ENCODE measurements around the gene CMSS1.

CMSS1 gene

DNA sequence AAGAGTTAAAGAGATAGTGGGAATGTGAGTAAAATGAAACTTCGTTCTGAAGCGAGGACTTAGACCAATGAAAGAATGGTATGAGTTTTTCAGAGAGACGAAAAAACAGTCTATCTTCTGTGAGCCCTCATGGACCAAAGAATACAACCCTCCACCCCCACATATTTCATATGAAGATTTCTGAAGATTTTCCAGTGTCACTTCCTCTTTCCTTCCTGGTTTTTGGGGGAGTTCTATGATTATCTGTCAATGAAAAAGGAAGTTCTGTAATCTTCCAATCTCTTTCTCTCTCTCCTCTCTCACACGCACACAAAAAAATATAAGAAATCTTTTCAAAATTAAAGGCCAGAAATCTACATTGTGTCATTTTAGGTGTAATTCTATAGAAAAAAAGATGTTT is 27.7 kb downstream of the CMSS1 start:
- no peak for DNase-seq
- Histone ChIP-seq H3K27ac (ENCODE audit: low read length) (no peak overlapping the region), H3K4me2 (ENCODE audit: low read depth, low read length) (no peak overlapping the region)

DNA sequence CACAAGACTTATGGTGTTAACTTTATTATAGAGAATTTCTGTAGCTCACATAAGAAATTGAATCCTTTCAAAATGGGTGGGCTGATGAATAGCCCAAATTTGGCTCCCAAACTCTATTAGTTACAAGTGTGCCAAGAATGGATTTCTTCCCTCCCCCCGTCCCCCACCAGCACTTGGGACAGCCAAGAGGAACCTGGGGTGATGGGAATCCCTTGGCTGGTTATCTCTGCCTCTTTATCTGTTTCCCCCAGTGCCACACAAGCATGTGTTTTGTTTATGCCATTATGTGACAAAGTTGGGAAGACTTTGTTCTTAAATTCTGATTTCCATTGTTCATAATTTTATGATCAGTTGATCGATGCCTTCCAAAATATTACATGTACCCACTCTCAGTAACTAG is 28.3 kb downstream of the CMSS1 start:
- DNase-seq = no peak
- Histone ChIP-seq H3K27me3 (replicated peaks; ENCODE audit: insufficient read depth, low read length) (no peaks in the 10 kb centered on the region), H3K79me2 (ENCODE audit: low read length) (peaks cover 34% of the 10 kb centered on the region), H3K9ac (ENCODE audit: low read length) (no peak overlapping the region), H2AFZ (ENCODE audit: low read length) (no peak overlapping the region), H4K20me1 (ENCODE audit: insufficient read depth, low read length) (peaks cover 13% of the 10 kb centered on the region; the same call in 1 of the 2 replicates), H3K4me2 (ENCODE audit: low read depth, low read length) (no peak overlapping the region), H3K36me3 (replicated peaks; ENCODE audit: insufficient read depth, low read length) (no peaks in the 10 kb centered on the region), H3K4me3 (ENCODE audit: low read length) (no peak overlapping the region), H3K4me1 (ENCODE audit: low read length) (peaks cover 13% of the 10 kb centered on the region), H3K9me3 (replicated peaks; ENCODE audit: insufficient read depth, low read length) (no peaks in the 10 kb centered on the region), H3K9me2 (replicated peaks; ENCODE audit: insufficient read depth, low read length) (no peaks in the 10 kb centered on the region), H3K27ac (ENCODE audit: low read length) (no peak overlapping the region), H3F3A (ENCODE audit: insufficient read depth, low read length) (peaks cover 3% of the 10 kb centered on the region)
- TF ChIP-seq EZH2 (optimal IDR thresholded peaks at IDR 0.05; ENCODE audit: low read depth, low read length) (no peak), EZH2phosphoT487 (IDR thresholded peaks at IDR 0.05; ENCODE audit: low read length) (no peak)
- TF ChIP-seq, protein P1, sequence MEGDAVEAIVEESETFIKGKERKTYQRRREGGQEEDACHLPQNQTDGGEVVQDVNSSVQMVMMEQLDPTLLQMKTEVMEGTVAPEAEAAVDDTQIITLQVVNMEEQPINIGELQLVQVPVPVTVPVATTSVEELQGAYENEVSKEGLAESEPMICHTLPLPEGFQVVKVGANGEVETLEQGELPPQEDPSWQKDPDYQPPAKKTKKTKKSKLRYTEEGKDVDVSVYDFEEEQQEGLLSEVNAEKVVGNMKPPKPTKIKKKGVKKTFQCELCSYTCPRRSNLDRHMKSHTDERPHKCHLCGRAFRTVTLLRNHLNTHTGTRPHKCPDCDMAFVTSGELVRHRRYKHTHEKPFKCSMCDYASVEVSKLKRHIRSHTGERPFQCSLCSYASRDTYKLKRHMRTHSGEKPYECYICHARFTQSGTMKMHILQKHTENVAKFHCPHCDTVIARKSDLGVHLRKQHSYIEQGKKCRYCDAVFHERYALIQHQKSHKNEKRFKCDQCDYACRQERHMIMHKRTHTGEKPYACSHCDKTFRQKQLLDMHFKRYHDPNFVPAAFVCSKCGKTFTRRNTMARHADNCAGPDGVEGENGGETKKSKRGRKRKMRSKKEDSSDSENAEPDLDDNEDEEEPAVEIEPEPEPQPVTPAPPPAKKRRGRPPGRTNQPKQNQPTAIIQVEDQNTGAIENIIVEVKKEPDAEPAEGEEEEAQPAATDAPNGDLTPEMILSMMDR (IDR thresholded peaks at IDR 0.05; ENCODE audit: low read length) = no peak

More for the DNA sequence above, 27.7 kb downstream of the CMSS1 start:
- Histone ChIP-seq H3K27me3 (replicated peaks; ENCODE audit: insufficient read depth, low read length) (no peaks in the 10 kb centered on the region), H3K9me3 (replicated peaks; ENCODE audit: insufficient read depth, low read length) (no peaks in the 10 kb centered on the region), H3K4me1 (ENCODE audit: low read length) (peaks cover 8% of the 10 kb centered on the region), H3K4me3 (ENCODE audit: low read length) (no peak overlapping the region), H3K9me2 (replicated peaks; ENCODE audit: insufficient read depth, low read length) (no peaks in the 10 kb centered on the region), H3K79me2 (ENCODE audit: low read length) (peaks cover 34% of the 10 kb centered on the region), H4K20me1 (ENCODE audit: insufficient read depth, low read length) (peaks cover 12% of the 10 kb centered on the region; the same call in 1 of the 2 replicates), H3F3A (ENCODE audit: insufficient read depth, low read length) (no peaks in the 10 kb centered on the region; the same call in 1 of the 2 replicates), H2AFZ (ENCODE audit: low read length) (no peak overlapping the region), H3K36me3 (replicated peaks; ENCODE audit: insufficient read depth, low read length) (no peaks in the 10 kb centered on the region), H3K9ac (ENCODE audit: low read length) (no peak overlapping the region)
- TF ChIP-seq, protein P1 (IDR thresholded peaks at IDR 0.05; ENCODE audit: low read length) = no peak
- TF ChIP-seq EZH2phosphoT487 (IDR thresholded peaks at IDR 0.05; ENCODE audit: low read length) (no peak), EZH2 (optimal IDR thresholded peaks at IDR 0.05; ENCODE audit: low read depth, low read length) (no peak)

DNA sequence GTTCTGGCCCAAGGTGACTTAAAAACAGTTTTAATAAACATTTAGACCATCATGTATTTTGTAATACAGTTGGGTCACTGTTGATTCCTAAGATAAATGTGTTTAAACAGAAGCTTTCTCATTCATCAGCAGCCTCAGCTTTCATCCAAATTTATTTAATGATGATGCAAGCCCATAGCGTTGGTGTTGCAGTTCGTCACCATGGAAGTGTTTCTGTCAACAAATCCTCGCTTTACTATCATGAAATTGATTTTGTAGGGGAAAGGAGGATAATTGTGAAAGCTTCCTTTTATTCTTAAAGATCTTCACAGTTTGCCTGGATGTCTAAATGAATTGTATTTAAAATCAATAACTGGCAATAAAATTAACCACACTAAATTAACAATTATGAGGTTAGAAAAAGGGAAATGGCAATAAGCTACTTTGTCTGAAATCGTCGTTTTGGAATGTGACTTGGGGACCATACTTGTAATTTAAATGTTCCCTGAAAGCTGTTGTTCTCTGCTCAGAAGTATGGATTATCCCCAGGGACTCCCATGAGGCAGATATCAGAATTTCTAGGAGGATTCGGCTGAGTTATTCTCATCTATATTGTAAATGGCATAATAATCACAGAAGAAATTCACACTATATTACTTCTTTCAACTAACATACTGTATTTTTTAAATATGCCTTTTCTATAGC is 29.0 kb downstream of the CMSS1 start:
- Histone ChIP-seq H3F3A (ENCODE audit: insufficient read depth, low read length) (peaks cover 8% of the 10 kb centered on the region), H3K4me2 (ENCODE audit: low read depth, low read length) (no peak overlapping the region)
- DNase-seq = no peak

More for the DNA sequence above, 29.0 kb downstream of the CMSS1 start:
- peaks cover 19% of the 10 kb centered on the region for H3K4me1 ChIP-seq (ENCODE audit: low read length)
- H3K27ac ChIP-seq (ENCODE audit: low read length) = no peak overlapping the region
- H3K9me2 ChIP-seq (replicated peaks; ENCODE audit: insufficient read depth, low read length) = no peaks in the 10 kb centered on the region
- H3K79me2 ChIP-seq (ENCODE audit: low read length) = peaks cover 36% of the 10 kb centered on the region
- H3K36me3 ChIP-seq (replicated peaks; ENCODE audit: insufficient read depth, low read length) = no peaks in the 10 kb centered on the region
- no peak overlapping the region for H2AFZ ChIP-seq (ENCODE audit: low read length)
- H3K9ac ChIP-seq (ENCODE audit: low read length) = no peak overlapping the region
- no peak overlapping the region for H3K4me3 ChIP-seq (ENCODE audit: low read length)
- TF ChIP-seq, protein P1 (IDR thresholded peaks at IDR 0.05; ENCODE audit: low read length) = no peak
- TF ChIP-seq EZH2phosphoT487 (IDR thresholded peaks at IDR 0.05; ENCODE audit: low read length) (no peak), EZH2 (optimal IDR thresholded peaks at IDR 0.05; ENCODE audit: low read depth, low read length) (no peak)
- no peaks in the 10 kb centered on the region for H3K27me3 ChIP-seq (replicated peaks; ENCODE audit: insufficient read depth, low read length)
- H4K20me1 ChIP-seq (ENCODE audit: insufficient read depth, low read length) = peaks cover 13% of the 10 kb centered on the region; the same call in 1 of the 2 replicates
- no peaks in the 10 kb centered on the region for H3K9me3 ChIP-seq (replicated peaks; ENCODE audit: insufficient read depth, low read length)

Data from MM.1S (cell line).